Mononuclear cell (primary cell): ENCODE results near the gene CYP3A5. TPM values are rescaled to one million over a fixed set of nuclear protein-coding genes. Genes with fewer than 3 reads are reported as not detected.
"Not testable (repeated sequence)": the region's sequence is repeated elsewhere in the genome, so short reads cannot be mapped to it uniquely, and the experiment has no call there.

Source experiments
- H3K27me3 ChIP-seq: 2 replicates; pipeline ENCODE4 v1.6.0; 2011; ENCODE audit warnings: low read length, control low read depth; ENCODE audit not compliant: insufficient read depth
- H3K4me1 ChIP-seq: 2 replicates; pipeline ENCODE4 v1.5.1; 2011; ENCODE audit warnings: mild to moderate bottlenecking, low read length, control low read depth; ENCODE audit not compliant: insufficient read depth
- H3K4me3 ChIP-seq: 2 replicates; pipeline ENCODE4 v1.5.1; 2011; ENCODE audit warnings: mild to moderate bottlenecking, low read length, moderate library complexity
- H3K9me3 ChIP-seq: 2 replicates; pipeline ENCODE4 v1.5.1; 2011; ENCODE audit warnings: low read depth, mild to moderate bottlenecking, control low read depth, low read length
- total RNA-seq: library from RNA; depleted of rRNA; stranded (reverse); fragments of >200 nt; gene quantifications from one replicate; pipeline ENCODE4 v1.2.3, GENCODE V29; 2012

CYP3A5 gene
- total RNA-seq, 1 donor: 0.10 TPM

- Histone ChIP-seq H3K4me3 (no peak overlapping the region), H3K27me3 (no peaks in the 10 kb centered on the region), H3K9me3 (no peaks in the 10 kb centered on the region), H3K4me1 (no peaks in the 10 kb centered on the region)
Observed at GRCh38 chr7:99693427-99694200, 13.8 kb upstream of the CYP3A5 start.

- H3K27me3 ChIP-seq: no peaks in the 10 kb centered on the region
- no peaks in the 10 kb centered on the region for H3K9me3 ChIP-seq
- H3K4me1 ChIP-seq: no peaks in the 10 kb centered on the region
- no peak overlapping the region for H3K4me3 ChIP-seq
Observed at GRCh38 chr7:99693100-99693426, 13.3 kb upstream of the CYP3A5 start.

GRCh38 chr7:99692563-99692962 is 12.8 kb upstream of the CYP3A5 start:
- not testable (repeated sequence) for H3K4me3 ChIP-seq, H3K9me3 ChIP-seq

GRCh38 chr7:99691658-99692057 is 11.9 kb upstream of the CYP3A5 start:
- not testable (repeated sequence) for H3K9me3 ChIP-seq, H3K4me1 ChIP-seq, H3K4me3 ChIP-seq, H3K27me3 ChIP-seq

More at GRCh38 chr7:99692563-99692962, 12.8 kb upstream of the CYP3A5 start:
- not testable (repeated sequence) for H3K27me3 ChIP-seq, H3K4me1 ChIP-seq

- H3K9me3 ChIP-seq, H3K4me1 ChIP-seq, H3K4me3 ChIP-seq, H3K27me3 ChIP-seq: not testable (repeated sequence)
Observed at GRCh38 chr7:99690918-99691317, 11.1 kb upstream of the CYP3A5 start.

GRCh38 chr7:99685871-99686608 is 6.2 kb upstream of the CYP3A5 start:
- H3K9me3 ChIP-seq, H3K4me1 ChIP-seq, H3K27me3 ChIP-seq, H3K4me3 ChIP-seq: not testable (repeated sequence)

- no peaks in the 10 kb centered on the region for H3K27me3 ChIP-seq
- H3K4me1 ChIP-seq: no peaks in the 10 kb centered on the region
- H3K4me3 ChIP-seq: no peak overlapping the region
- H3K9me3 ChIP-seq: no peaks in the 10 kb centered on the region
Observed at GRCh38 chr7:99685129-99685758, 5.4 kb upstream of the CYP3A5 start.

GRCh38 chr7:99679032-99679399 is 780 bp downstream of the CYP3A5 start:
- no peaks in the 10 kb centered on the region for H3K4me1 ChIP-seq
- H3K4me3 ChIP-seq: no peak overlapping the region
- no peaks in the 10 kb centered on the region for H3K9me3 ChIP-seq
- H3K27me3 ChIP-seq: no peaks in the 10 kb centered on the region

- Histone ChIP-seq H3K27me3 (no peaks in the 10 kb centered on the region), H3K9me3 (no peaks in the 10 kb centered on the region), H3K4me1 (no peaks in the 10 kb centered on the region), H3K4me3 (no peak overlapping the region)
Observed at GRCh38 chr7:99677648-99678045, 2.1 kb downstream of the CYP3A5 start.

GRCh38 chr7:99677013-99677647 is 2.7 kb downstream of the CYP3A5 start:
- H3K27me3 ChIP-seq: no peaks in the 10 kb centered on the region
- H3K4me3 ChIP-seq: no peak overlapping the region
- no peaks in the 10 kb centered on the region for H3K4me1 ChIP-seq
- H3K9me3 ChIP-seq: no peaks in the 10 kb centered on the region

- Histone ChIP-seq H3K4me1 (no peaks in the 10 kb centered on the region), H3K9me3 (no peaks in the 10 kb centered on the region), H3K4me3 (no peak overlapping the region), H3K27me3 (no peaks in the 10 kb centered on the region)
Observed at GRCh38 chr7:99674995-99675742, 4.6 kb downstream of the CYP3A5 start.

GRCh38 chr7:99672573-99672972 is 7.2 kb downstream of the CYP3A5 start:
- Histone ChIP-seq H3K4me3 (no peak overlapping the region), H3K27me3 (no peaks in the 10 kb centered on the region), H3K4me1 (no peaks in the 10 kb centered on the region), H3K9me3 (no peaks in the 10 kb centered on the region)

GRCh38 chr7:99669782-99670181 is 10.0 kb downstream of the CYP3A5 start:
- no peaks in the 10 kb centered on the region for H3K27me3 ChIP-seq
- no peaks in the 10 kb centered on the region for H3K9me3 ChIP-seq
- H3K4me3 ChIP-seq: no peak overlapping the region
- H3K4me1 ChIP-seq: no peaks in the 10 kb centered on the region

GRCh38 chr7:99668541-99668940 is 11.3 kb downstream of the CYP3A5 start:
- H3K4me1 ChIP-seq: no peaks in the 10 kb centered on the region
- no peaks in the 10 kb centered on the region for H3K27me3 ChIP-seq
- no peak overlapping the region for H3K4me3 ChIP-seq
- H3K9me3 ChIP-seq: no peaks in the 10 kb centered on the region

- H3K27me3 ChIP-seq: no peaks in the 10 kb centered on the region
- H3K9me3 ChIP-seq: no peaks in the 10 kb centered on the region
- no peak overlapping the region for H3K4me3 ChIP-seq
- H3K4me1 ChIP-seq: no peaks in the 10 kb centered on the region
Observed at GRCh38 chr7:99667179-99667578, 12.6 kb downstream of the CYP3A5 start.
